Measurements from ENCODE around the gene SUV39H1. TPM values are rescaled to one million over a fixed set of nuclear protein-coding genes. Genes with fewer than 3 reads are reported as not detected.

SUV39H1 gene
- polyA plus RNA-seq, 1 donor = 8.0 TPM

GRCh38 chrX:48713847-48714246, 17.3 kb downstream of the SUV39H1 start:
- no peak for DNase-seq

- no peak for DNase-seq
Measured at GRCh38 chrX:48714573-48714972, 18.0 kb downstream of the SUV39H1 start.

- DNase-seq = no peak
Measured at GRCh38 chrX:48715072-48715471, 18.5 kb downstream of the SUV39H1 start.

GRCh38 chrX:48715876-48716502, 19.5 kb downstream of the SUV39H1 start:
- DNase-seq = no peak

GRCh38 chrX:48719958-48720357, 23.4 kb downstream of the SUV39H1 start:
- no peak for DNase-seq

- no peak for DNase-seq
Measured at GRCh38 chrX:48720577-48721250, 24.2 kb downstream of the SUV39H1 start.

- no peak for DNase-seq
Measured at GRCh38 chrX:48721916-48722315, 25.4 kb downstream of the SUV39H1 start.

GRCh38 chrX:48726596-48726995, 30.1 kb downstream of the SUV39H1 start:
- no peak for DNase-seq

GRCh38 chrX:48728653-48729052, 32.1 kb downstream of the SUV39H1 start:
- no peak for DNase-seq

GRCh38 chrX:48736303-48736702, 39.8 kb downstream of the SUV39H1 start:
- DNase-seq = no peak

GRCh38 chrX:48736878-48737212, 40.3 kb downstream of the SUV39H1 start:
- DNase-seq = no peak

GRCh38 chrX:48737213-48737938, 40.8 kb downstream of the SUV39H1 start:
- peak; percentile 90 for DNase-seq

- DNase-seq = no peak
Measured at GRCh38 chrX:48737940-48738339, 41.4 kb downstream of the SUV39H1 start.

GRCh38 chrX:48741834-48742233, 45.3 kb downstream of the SUV39H1 start:
- DNase-seq = no peak

- DNase-seq = no peak
Measured at GRCh38 chrX:48745222-48745621, 48.7 kb downstream of the SUV39H1 start.

- DNase-seq = peak; percentile 12
Measured at GRCh38 chrX:48747415-48748016, 51.0 kb downstream of the SUV39H1 start.

GRCh38 chrX:48749182-48749581, 52.6 kb downstream of the SUV39H1 start:
- no peak for DNase-seq

GRCh38 chrX:48751343-48751742, 54.8 kb downstream of the SUV39H1 start:
- DNase-seq = no peak

GRCh38 chrX:48752498-48752897, 56.0 kb downstream of the SUV39H1 start:
- DNase-seq = no peak

- DNase-seq = no peak
Measured at GRCh38 chrX:48753708-48754228, 57.2 kb downstream of the SUV39H1 start.

GRCh38 chrX:48754238-48754637, 57.7 kb downstream of the SUV39H1 start:
- DNase-seq = no peak

Measured in left kidney (tissue), 2 donors.